Cortex of kidney (tissue), 1 donor: ENCODE measurements around the gene RAB36.

Experiments
- DNase-seq: peaks from one replicate; lab custom pipeline; 2025; lab: John Stamatoyannopoulos, UW

RAB36 gene

GRCh38 chr22:23137905-23138561, 7.2 kb upstream of the RAB36 start:
- no peak for DNase-seq

- DNase-seq = no peak
Observed at GRCh38 chr22:23138584-23139435, 6.5 kb upstream of the RAB36 start.

- DNase-seq = no peak
Observed at GRCh38 chr22:23140385-23140784, 4.9 kb upstream of the RAB36 start.

- no peak for DNase-seq
Observed at GRCh38 chr22:23142546-23143105, 2.7 kb upstream of the RAB36 start.

- no peak for DNase-seq
Observed at GRCh38 chr22:23143119-23143518, 2.2 kb upstream of the RAB36 start.

- DNase-seq = no peak
Observed at GRCh38 chr22:23144432-23144831, 845 bp upstream of the RAB36 start.

GRCh38 chr22:23145878-23146470, 697 bp downstream of the RAB36 start:
- DNase-seq = no peak

- DNase-seq = no peak
Observed at GRCh38 chr22:23146478-23147205, 1.4 kb downstream of the RAB36 start.

- DNase-seq = no peak
Observed at GRCh38 chr22:23147617-23148387, 2.5 kb downstream of the RAB36 start.

GRCh38 chr22:23149743-23150238, 4.5 kb downstream of the RAB36 start:
- DNase-seq = no peak

- no peak for DNase-seq
Observed at GRCh38 chr22:23150762-23151161, 5.5 kb downstream of the RAB36 start.

GRCh38 chr22:23151827-23152226, 6.5 kb downstream of the RAB36 start:
- no peak for DNase-seq

- no peak for DNase-seq
Observed at GRCh38 chr22:23152238-23153114, 7.2 kb downstream of the RAB36 start.

- DNase-seq = no peak
Observed at GRCh38 chr22:23153994-23154393, 8.7 kb downstream of the RAB36 start.

- no peak for DNase-seq
Observed at GRCh38 chr22:23154461-23154860, 9.2 kb downstream of the RAB36 start.

- no peak for DNase-seq
Observed at GRCh38 chr22:23155143-23155542, 9.9 kb downstream of the RAB36 start.

- no peak for DNase-seq
Observed at GRCh38 chr22:23155831-23156230, 10.6 kb downstream of the RAB36 start.

- no peak for DNase-seq
Observed at GRCh38 chr22:23156286-23156685, 11.0 kb downstream of the RAB36 start.

GRCh38 chr22:23157560-23158515, 12.6 kb downstream of the RAB36 start:
- no peak for DNase-seq
